Brain microvascular endothelial cell (primary cell): ENCODE results near the gene TFPT.

Experiments
- DNase-seq: peaks from one replicate; pipeline ENCODE4 v3.0.0-alpha.2; 2020
- H3K27ac ChIP-seq: fragments of 250-450 bp; sonication (Bioruptor Pico); 2 replicates; pipeline ENCODE4 v1.5.1; 2020; ENCODE audit warnings: mild to moderate bottlenecking, moderate library complexity
- H3K27me3 ChIP-seq: fragments of 250-450 bp; sonication (Bioruptor Pico); replicated peaks from 2 replicates; pipeline ENCODE4 v1.5.1; 2020; ENCODE audit warnings: mild to moderate bottlenecking
- H3K36me3 ChIP-seq: fragments of 250-450 bp; sonication (Bioruptor Pico); replicated peaks from 2 replicates; pipeline ENCODE4 v1.5.1; 2020; ENCODE audit warnings: mild to moderate bottlenecking
- H3K4me3 ChIP-seq: 2 replicates; pipeline ENCODE4 v1.5.1; 2011; ENCODE audit warnings: low read depth, mild to moderate bottlenecking, control low read depth, low read length, moderate library complexity
- CTCF ChIP-seq: IDR thresholded peaks from 2 replicates; pipeline ENCODE4 v1.5.1; 2011; ENCODE audit warnings: low read depth, mild to moderate bottlenecking, moderate library complexity, low read length, control low read depth, inconsistent platforms; ENCODE audit errors: missing control alignments
- in situ Hi-C: cut with HindIII; loops from 2 replicates; pipeline ENCODE4 v1.10.0; 2017; ENCODE audit warnings: low sequenced_read_pairs, low pct_ligation_motif_present

The TFPT gene

GRCh38 chr19:54145541-54146158, 30.2 kb upstream of the TFPT start:
- no peak for TF ChIP-seq CTCF
- no peaks in the 10 kb centered on the region for H3K27me3 ChIP-seq
- H3K36me3 ChIP-seq, result peaks cover 72% of the 10 kb centered on the region
- H3K4me3 ChIP-seq, result no peak overlapping the region
- no peak for DNase-seq
- H3K27ac ChIP-seq, result no peak overlapping the region
- in situ Hi-C loops, result no loop called here

GRCh38 chr19:54142166-54142780, 26.8 kb upstream of the TFPT start:
- H3K4me3 ChIP-seq, result no peak overlapping the region
- peak; percentile 3 for TF ChIP-seq CTCF
- in situ Hi-C loops, result no loop called here
- no peak for DNase-seq
- peaks cover 48% of the 10 kb centered on the region for H3K36me3 ChIP-seq
- H3K27me3 ChIP-seq, result no peaks in the 10 kb centered on the region
- no peak overlapping the region for H3K27ac ChIP-seq

GRCh38 chr19:54141356-54141755, 25.9 kb upstream of the TFPT start:
- no peak for DNase-seq
- Histone ChIP-seq H3K27ac (no peak overlapping the region), H3K27me3 (no peaks in the 10 kb centered on the region), H3K36me3 (peaks cover 39% of the 10 kb centered on the region), H3K4me3 (no peak overlapping the region)
- TF ChIP-seq CTCF, result no peak
- in situ Hi-C loops, result no loop called here

- peaks cover 12% of the 10 kb centered on the region for H3K36me3 ChIP-seq
- in situ Hi-C loops, result no loop called here
- no peaks in the 10 kb centered on the region for H3K27me3 ChIP-seq
- H3K4me3 ChIP-seq, result peak overlapping the region; percentile 73
- no peak overlapping the region for H3K27ac ChIP-seq
- DNase-seq, result no peak
- TF ChIP-seq CTCF, result no peak
Observed at GRCh38 chr19:54138489-54139256, 23.2 kb upstream of the TFPT start.

GRCh38 chr19:54137699-54138488, 22.4 kb upstream of the TFPT start, which contains the start of gene CNOT3:
Gene CNOT3 (plus strand): TSS chr19:54137762. CDS start chr19:54142979, 5,217 bp downstream.
- H3K4me3 ChIP-seq, result peak within 1 kb of the TSS; percentile 73
- no peaks in the 10 kb centered on the region for H3K27me3 ChIP-seq
- peak within 1 kb of the TSS; percentile 91 for H3K27ac ChIP-seq
- no peak for DNase-seq
- in situ Hi-C loops, result no loop called here
- peaks cover 5% of the 10 kb centered on the region for H3K36me3 ChIP-seq
- no peak for TF ChIP-seq CTCF
